HL-60/S4 treated with retinoic acid at 250 ng/mL for 4 days and 3 days (cell line): ENCODE data around the gene ATR.
"Not testable (repeated sequence)": the region's sequence is repeated elsewhere in the genome, so short reads cannot be mapped to it uniquely, and the experiment has no call there.

Experiments used
- in situ Hi-C: fragments of 300-500 bp; cut with MboI; formaldehyde crosslinking; loops from 2 replicates; pipeline ENCODE4 v1.7.0; 2022; ENCODE audit warnings: low sequenced_read_pairs

Gene ATR

DNA sequence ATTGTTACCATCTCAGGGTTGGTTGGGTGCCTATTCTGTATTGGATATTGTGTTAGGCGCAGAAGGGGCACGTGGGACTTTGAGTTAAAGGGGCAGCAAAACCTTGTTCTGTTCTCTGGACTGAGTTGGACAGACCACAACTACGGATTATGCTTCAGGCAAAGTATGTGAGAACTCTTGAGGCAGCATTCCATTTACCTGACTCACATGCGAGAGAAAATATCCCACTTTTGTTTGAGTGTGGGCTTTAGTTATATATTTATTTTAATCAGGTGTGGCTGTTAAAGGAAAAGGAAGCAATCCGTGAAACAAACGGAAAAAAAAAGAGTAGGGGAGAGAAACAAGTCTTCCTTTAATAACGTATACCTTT is 17.0 kb upstream of the ATR start:
- in situ Hi-C loops, result loop anchor here (10.0 kb wide), 1 partner anchor 399 kb away; no protein-coding TSS in a partner anchor

DNA sequence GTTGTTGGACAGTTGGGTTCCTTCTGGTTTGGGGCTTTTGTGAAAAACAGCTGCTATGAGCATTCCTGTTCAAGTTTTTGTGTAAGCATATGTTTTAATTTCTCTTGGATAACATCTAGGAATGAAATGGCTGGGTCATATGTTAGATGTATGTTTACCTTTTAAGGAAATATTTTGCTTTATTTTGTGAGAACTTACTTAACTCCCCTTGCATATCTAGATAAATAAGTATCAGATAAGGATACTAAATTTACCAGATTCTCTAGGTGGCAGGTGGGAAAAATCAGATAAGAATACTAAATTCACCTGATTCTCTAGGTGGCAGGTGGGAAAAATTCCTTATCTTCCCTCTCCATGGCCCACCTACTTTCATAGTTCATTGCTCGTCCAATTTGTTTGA is 16.6 kb upstream of the ATR start:
- in situ Hi-C loops, result loop anchor here (10.0 kb wide), 1 partner anchor 400 kb away; no protein-coding TSS in a partner anchor

GRCh38 chr3:142592268-142592667 is 13.7 kb upstream of the ATR start:
- in situ Hi-C loops, result loop anchor here (10.0 kb wide), 1 partner anchor 403 kb away; no protein-coding TSS in a partner anchor

GRCh38 chr3:142588703-142589102 is 10.2 kb upstream of the ATR start:
- in situ Hi-C loops, result no loop called here

GRCh38 chr3:142586803-142587406 is 8.4 kb upstream of the ATR start:
- in situ Hi-C loops, result no loop called here

DNA sequence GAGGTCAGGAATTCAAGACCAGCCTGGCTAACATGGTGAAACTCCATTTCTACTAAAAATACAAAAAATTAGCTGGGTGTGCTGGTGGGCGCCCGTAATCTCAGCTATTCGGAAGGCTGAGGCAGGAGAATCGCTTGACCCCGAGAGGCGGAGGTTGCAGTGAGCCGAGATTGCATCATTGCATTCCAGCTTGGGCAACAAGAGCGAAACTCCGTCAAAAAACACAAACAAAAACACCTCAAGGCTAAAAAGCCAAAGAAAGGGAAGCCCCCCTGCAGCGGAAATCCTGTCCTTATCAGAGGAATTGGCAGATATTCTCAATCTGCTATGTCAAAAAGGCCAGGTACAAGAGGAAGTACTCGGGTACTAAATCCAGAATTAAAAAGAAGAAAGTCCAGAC is 2.5 kb upstream of the ATR start:
- in situ Hi-C loops, result not testable (repeated sequence)

GRCh38 chr3:142580061-142580423 is 1.5 kb upstream of the ATR start:
- in situ Hi-C loops, result no loop called here

- in situ Hi-C loops, result no loop called here
Observed at GRCh38 chr3:142577696-142578328, 721 bp downstream of the ATR start.

- in situ Hi-C loops, result no loop called here
Observed at GRCh38 chr3:142576792-142577191, 1.7 kb downstream of the ATR start.

DNA sequence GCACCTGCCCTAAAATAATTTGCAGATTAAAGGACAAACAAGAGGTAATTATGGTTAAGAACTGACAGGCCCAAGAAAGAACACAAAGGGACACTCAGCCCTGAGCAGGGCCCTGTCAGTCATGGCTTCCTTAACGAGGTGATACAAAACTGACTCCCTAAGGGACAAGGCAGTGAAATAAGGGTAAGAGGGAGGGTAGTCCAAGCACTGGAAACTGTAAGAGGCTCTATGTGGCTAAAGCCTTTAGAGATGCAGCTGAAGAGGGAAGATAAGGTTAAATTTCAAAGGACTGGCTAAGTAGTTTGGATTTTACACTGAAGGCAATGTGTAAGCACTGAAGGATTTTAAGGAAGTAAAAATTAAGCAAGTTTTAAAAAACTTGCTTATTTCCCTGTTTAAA is 3.9 kb downstream of the ATR start:
- in situ Hi-C loops, result no loop called here

DNA sequence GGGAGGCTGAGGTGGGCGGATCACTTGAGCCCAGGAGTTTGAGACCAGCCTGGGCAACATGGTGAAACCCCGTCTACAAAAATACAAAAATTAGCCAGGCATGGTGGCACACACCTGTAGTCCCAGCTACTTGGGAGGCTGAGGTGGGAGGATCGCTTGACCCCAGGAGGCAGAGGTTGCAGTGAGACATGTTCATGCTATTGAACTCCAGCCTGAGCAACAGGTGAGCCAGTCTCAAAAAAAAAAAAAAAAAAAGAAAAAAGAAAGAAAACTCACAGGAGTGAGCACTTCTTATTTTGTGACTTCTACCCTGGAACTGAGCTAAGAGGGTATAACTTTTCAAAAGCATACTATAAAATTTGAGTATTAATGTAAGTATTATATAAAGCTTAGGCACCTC is 4.3 kb downstream of the ATR start:
- in situ Hi-C loops, result not testable (repeated sequence)

GRCh38 chr3:142569422-142569821 is 9.1 kb downstream of the ATR start:
- in situ Hi-C loops, result not testable (repeated sequence)

- in situ Hi-C loops, result no loop called here
Observed at GRCh38 chr3:142568393-142569017, 10.0 kb downstream of the ATR start.

DNA sequence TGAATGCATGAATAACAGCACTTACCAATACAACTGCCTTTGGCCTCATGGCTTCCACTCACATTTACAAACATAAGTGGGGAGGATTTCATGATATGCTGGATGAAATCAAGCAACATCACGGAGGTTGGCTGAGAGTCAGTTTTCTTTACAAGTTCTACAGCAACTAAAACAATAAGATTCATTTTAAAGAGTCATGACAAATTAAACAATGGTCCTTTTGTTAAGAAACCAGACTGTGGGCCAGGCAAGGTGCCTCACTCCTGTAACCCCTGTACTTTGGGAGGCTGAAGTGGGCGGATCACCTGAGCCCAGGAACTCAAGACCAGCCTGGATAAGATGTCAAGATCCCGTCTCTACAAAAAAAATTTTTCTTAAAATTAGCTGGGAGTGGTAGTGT is 12.4 kb downstream of the ATR start:
- in situ Hi-C loops, result no loop called here

DNA sequence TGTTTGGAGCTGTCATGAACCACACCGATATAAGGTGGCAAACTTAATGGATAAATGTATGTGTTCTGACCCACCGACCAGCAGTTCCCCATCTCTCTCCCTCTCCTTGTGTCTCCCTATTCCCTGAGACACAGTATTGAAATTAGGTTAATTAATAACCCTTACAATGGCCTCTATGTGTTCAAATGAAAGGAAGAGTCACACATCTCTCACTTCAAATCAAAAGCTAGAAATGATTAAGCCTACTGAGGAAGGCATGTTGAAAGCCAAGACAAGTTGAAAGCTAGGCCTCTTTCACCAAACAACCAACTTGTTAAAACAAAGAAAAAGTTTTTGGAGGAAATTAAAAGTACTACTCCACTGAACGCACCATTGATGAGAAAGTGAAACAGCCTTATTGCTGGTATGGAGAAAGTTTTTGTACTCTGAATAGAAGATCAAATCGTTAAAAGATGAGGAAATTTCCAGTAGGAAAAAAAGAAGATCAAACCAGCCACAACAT is 15.0 kb downstream of the ATR start:
- in situ Hi-C loops, result no loop called here

DNA sequence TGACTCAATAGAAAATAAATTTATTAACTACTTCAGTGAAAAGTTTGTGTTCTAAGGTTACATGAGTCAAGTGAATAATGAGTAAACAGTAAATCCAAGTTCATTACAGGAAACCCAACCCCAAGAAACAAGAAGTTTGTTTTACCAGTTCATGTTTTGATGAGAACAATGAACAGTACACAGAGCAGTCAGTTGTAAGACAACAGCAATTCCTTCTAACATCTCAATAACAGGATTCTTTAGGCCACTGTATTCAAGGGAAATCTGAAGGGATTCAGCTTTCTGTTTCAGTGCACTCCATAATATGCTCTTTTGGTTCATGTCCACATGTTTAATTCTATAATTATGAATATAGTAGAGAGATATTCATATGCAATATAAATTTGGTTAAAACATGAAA is 18.4 kb downstream of the ATR start:
- in situ Hi-C loops, result no loop called here

- in situ Hi-C loops, result no loop called here
Observed at GRCh38 chr3:142553741-142554140, 24.8 kb downstream of the ATR start.

DNA sequence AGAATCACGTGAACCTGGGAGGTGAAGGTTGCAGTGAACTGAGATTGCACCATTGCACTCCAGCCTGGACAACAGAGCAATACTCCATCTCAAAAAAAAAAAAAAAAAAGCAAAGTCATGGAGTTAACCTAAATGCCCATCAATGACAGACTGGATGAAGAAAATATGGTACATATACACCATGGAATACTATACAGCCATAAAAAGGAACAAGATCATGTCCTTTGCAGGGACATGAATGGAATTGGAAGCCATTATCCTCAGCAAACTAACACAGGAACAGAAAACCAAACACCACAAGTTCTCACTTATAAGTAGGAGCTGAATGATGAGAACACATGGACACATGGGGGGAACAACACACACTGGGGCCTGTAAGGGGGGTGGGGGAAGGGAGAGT is 26.0 kb downstream of the ATR start:
- in situ Hi-C loops, result not testable (repeated sequence)

- in situ Hi-C loops, result no loop called here
Observed at GRCh38 chr3:142549986-142550385, 28.5 kb downstream of the ATR start.

GRCh38 chr3:142543307-142543706 is 35.2 kb downstream of the ATR start:
- in situ Hi-C loops, result no loop called here

DNA sequence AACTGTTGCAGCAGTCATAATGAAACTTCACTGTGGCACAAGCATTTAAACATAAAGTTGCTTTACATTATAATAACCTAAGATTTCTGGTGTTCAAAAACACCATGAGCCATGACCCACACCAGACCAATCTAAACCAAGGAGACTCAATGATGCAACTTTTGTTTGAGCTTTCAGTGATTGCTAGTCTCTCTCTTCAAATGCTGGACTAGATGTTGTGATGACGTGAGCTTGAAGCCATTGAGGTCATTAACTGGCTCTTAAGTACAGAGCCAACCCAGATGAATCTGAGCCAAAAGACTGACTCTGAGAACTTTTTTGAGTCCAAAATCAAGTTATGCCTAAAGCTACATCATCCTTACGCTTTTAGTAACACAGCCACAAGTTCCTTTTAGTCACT is 36.5 kb downstream of the ATR start:
- in situ Hi-C loops, result no loop called here

DNA sequence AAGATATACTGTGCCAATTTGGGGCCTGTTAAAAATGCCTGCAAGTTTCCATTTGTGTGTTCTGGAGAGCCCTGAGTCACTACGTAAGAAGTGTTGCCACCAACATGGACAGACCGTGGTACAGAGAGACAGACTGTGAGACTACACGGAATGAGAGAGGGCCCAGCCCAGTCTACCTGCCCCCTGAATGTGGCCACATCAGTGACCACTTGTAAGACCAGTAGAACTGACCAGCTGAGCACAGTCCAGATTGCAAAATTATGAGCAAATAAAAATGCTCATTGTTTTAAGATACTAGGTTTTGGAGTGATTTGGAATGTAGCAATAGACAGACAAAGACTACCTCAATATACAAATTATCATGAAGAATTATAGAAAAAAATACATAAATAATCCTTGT is 42.0 kb downstream of the ATR start:
- in situ Hi-C loops, result no loop called here
